Choroid plexus epithelial cell (primary cell): ENCODE measurements around the gene SNRNP35.
A peak's percentile ranks its signal among the peaks of the same experiment; 100 is the strongest.

Experiments used
- DNase-seq: peaks from one replicate; pipeline ENCODE4 v3.0.0-alpha.2; 2010; ENCODE audit warnings: low read depth
- H3K4me3 ChIP-seq: 2 replicates; pipeline ENCODE4 v1.5.1; 2011; ENCODE audit warnings: low read depth, mild to moderate bottlenecking, control low read depth, low read length, moderate library complexity
- TF ChIP-seq, protein P1 (sequence below): conservative IDR thresholded peaks from 2 replicates; pipeline ENCODE4 v1.5.1; 2011; ENCODE audit warnings: low read depth, mild to moderate bottlenecking, control low read depth, inconsistent platforms, low read length, moderate library complexity

The SNRNP35 gene

DNA sequence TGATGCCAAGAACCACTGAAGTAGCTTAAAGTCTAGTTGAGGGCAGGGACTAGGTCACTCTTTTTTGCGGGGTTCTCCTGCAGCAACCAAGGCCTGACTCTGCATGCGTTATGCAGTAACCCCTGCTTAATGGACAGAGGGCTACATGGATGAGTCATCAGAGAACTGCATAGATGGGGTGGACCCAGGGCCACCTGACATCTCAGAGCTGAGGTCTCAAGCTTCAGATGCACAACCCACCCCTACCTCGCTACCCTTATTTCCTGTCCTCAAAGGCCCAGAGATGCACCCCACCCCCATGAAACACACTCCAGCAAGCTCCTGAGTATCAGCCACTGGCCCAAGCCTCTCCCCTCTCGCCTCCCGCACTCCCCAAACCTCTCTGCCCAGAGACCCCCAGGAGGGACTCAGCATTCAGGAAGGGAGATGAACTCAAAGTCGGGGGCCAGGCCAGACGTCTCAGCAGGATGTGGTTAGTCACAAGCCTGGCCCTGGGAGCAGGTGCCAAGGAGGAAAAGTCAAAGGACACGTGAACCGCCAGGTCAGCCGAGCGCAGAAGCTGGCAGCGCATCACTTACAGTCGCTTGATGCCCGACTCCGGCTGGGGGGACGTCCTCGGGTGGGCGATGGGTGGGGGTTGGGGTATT is 25.8 kb downstream of the SNRNP35 start:
- DNase-seq = peak; percentile 18
- TF ChIP-seq, protein P1, sequence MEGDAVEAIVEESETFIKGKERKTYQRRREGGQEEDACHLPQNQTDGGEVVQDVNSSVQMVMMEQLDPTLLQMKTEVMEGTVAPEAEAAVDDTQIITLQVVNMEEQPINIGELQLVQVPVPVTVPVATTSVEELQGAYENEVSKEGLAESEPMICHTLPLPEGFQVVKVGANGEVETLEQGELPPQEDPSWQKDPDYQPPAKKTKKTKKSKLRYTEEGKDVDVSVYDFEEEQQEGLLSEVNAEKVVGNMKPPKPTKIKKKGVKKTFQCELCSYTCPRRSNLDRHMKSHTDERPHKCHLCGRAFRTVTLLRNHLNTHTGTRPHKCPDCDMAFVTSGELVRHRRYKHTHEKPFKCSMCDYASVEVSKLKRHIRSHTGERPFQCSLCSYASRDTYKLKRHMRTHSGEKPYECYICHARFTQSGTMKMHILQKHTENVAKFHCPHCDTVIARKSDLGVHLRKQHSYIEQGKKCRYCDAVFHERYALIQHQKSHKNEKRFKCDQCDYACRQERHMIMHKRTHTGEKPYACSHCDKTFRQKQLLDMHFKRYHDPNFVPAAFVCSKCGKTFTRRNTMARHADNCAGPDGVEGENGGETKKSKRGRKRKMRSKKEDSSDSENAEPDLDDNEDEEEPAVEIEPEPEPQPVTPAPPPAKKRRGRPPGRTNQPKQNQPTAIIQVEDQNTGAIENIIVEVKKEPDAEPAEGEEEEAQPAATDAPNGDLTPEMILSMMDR = no peak

GRCh38 chr12:123485756-123486155 is 27.8 kb downstream of the SNRNP35 start:
- no peak for DNase-seq
- TF ChIP-seq, protein P1 = no peak
- H3K4me3 ChIP-seq = no peak overlapping the region

More for the DNA sequence above, 25.8 kb downstream of the SNRNP35 start:
- no peak overlapping the region for H3K4me3 ChIP-seq

GRCh38 chr12:123487428-123487827 is 29.5 kb downstream of the SNRNP35 start:
- no peak for DNase-seq
- TF ChIP-seq, protein P1 = no peak
- no peak overlapping the region for H3K4me3 ChIP-seq

- no peak overlapping the region for H3K4me3 ChIP-seq
- DNase-seq = no peak
- TF ChIP-seq, protein P1 = no peak
Measured at GRCh38 chr12:123488539-123489230, 30.7 kb downstream of the SNRNP35 start.

DNA sequence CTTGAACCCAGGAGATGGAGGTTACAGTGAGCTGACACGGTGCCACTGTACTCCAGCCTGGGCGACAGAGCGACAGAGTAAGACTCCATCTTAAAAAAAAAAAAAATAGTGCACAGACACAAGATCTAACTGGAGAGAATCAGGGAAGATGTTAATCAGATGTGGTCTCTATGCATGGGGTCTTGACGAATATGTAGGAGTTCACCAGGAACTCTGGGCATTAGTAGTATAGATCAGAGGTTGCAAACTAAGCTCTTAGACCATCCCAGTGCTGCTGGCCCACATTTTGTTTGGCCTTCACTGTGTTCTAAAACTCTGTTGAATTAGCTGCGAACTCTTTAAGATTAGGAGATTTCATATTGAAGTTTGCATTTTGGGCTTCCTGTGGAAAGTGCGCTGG is 31.6 kb downstream of the SNRNP35 start:
- no peak overlapping the region for H3K4me3 ChIP-seq
- TF ChIP-seq, protein P1 = no peak
- no peak for DNase-seq

- DNase-seq = no peak
Measured at GRCh38 chr12:123490089-123490488, 32.1 kb downstream of the SNRNP35 start.

More at GRCh38 chr12:123490089-123490488, 32.1 kb downstream of the SNRNP35 start:
- no peak overlapping the region for H3K4me3 ChIP-seq
- TF ChIP-seq, protein P1 = no peak
